GM12801 (cell line): ENCODE data around the gene RFPL2.

ENCODE experiments used
- TF ChIP-seq, protein P1 (sequence below): IDR thresholded peaks from one replicate; pipeline ENCODE4 v1.5.1; 2011; ENCODE audit warnings: control low read depth; ENCODE audit not compliant: insufficient read length; ENCODE audit errors: extremely low read depth

The RFPL2 gene

DNA sequence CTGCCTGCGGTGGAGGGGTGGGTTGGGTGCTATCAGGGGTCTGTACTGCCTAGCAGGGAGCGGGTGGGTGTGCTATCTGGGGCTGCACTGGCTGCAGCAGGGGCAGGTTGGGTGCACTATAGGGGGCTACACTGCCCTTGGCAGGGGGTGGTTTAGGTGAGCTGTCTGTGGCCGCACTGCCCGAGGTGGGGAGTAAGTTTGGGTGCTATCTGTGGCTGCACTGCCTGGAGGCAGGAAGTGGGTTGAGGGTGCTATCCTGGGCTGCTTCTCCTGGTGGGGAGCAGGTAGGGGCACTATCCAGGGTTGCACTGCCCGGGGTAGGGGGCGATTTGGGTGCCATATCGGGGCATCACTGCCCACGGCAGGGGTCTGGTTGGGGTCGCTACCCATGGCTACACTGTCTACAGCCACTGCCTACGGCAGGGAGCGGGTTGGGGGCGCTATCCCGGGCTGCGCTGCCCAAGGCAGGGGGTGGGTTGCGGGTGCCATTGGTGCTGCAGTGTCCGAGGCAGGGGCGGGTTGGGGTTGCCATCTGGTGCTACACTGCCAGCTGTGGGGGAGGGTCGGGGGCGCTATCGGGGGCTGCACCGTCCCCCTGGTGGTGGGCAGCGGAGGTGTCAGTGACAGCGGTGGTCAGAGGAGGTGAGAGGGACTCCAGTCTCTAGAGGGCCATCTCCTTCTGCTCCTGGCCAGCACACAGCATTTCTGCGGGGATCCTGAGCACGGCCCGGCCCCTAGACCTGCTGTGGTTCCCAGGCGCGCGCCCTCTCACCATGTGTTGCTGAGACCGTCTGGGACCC lies 1.3 kb upstream of the RFPL2 start:
- TF ChIP-seq, protein P1, sequence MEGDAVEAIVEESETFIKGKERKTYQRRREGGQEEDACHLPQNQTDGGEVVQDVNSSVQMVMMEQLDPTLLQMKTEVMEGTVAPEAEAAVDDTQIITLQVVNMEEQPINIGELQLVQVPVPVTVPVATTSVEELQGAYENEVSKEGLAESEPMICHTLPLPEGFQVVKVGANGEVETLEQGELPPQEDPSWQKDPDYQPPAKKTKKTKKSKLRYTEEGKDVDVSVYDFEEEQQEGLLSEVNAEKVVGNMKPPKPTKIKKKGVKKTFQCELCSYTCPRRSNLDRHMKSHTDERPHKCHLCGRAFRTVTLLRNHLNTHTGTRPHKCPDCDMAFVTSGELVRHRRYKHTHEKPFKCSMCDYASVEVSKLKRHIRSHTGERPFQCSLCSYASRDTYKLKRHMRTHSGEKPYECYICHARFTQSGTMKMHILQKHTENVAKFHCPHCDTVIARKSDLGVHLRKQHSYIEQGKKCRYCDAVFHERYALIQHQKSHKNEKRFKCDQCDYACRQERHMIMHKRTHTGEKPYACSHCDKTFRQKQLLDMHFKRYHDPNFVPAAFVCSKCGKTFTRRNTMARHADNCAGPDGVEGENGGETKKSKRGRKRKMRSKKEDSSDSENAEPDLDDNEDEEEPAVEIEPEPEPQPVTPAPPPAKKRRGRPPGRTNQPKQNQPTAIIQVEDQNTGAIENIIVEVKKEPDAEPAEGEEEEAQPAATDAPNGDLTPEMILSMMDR, result no peak

DNA sequence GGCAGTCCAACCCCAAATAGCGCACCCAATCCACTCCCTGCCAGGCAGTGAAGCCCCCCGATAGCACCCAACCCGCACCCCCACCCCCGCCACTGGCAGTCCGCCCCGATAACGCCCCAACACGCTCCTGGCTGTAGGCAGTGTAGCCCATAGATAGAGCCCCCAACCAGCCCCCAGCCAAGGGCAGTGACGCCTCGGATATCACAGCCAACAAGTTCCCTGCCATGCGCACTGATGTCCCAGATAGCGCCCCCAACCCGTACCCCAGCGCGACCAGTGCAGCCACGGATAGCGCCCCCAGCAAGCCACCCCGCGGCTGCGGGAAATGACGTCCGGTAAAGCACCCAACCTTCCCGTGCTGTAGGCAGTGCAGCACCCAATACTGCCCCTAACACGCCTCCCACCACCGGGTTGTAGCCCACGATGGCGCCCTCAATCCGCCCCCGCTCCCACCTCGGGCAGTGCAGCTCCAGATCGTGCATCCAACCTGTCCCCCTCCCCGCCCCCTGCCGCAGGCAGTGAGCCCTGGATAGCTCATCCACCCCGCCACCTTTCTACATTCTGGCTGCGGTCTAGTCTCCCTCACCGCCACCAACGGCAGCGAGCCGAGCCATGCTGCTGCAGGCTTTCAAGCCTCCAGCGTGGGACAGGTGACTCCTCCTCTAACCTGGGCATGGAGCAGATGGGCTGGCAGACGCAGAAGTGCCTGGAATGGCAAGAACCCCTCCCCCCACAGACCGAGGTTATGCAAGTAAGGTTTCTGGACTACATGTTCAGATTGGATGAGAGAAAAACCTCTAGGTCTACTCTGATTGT lies 625 bp downstream of the RFPL2 start:
- TF ChIP-seq, protein P1, result no peak

DNA sequence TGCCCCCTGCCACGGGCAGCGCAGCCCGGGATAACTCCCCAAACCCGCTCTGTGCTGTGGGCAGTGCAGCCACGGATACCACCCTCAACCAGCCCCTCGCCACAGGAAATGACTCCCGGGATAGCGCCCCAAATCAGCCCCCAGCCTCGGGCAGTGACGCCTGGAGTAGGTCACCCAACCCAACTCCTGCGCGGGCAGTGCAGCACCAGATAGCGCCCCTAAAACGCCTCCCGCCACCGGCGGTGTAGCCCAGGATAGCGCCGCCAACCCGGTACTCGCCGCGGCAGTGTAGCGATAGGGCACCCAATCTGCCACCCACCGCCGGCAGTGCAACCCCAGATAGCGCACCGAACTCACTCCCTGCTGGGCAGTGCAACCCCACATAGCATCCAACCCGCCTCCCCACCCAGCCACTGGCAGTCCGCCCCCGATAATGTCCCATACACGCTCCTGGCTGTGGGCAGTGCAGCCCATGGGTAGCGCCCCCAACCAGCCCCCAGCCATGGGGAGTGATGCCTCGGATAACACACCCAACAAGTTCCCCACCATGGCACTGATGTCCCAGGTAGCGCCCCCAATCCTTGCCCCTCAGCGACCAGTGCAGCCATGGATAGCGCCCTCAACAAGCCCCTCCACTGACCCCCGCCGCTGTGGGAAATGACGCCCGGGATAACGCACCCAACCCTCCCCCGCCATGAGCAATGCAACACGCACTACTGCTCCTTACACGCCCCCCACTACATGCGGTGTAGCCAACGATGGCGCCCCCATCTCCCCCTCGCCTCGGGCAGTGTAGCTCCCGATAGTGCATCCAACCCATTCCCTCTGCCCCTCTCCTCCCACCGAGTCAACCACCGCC lies 1.5 kb downstream of the RFPL2 start:
- TF ChIP-seq, protein P1, result no peak

DNA sequence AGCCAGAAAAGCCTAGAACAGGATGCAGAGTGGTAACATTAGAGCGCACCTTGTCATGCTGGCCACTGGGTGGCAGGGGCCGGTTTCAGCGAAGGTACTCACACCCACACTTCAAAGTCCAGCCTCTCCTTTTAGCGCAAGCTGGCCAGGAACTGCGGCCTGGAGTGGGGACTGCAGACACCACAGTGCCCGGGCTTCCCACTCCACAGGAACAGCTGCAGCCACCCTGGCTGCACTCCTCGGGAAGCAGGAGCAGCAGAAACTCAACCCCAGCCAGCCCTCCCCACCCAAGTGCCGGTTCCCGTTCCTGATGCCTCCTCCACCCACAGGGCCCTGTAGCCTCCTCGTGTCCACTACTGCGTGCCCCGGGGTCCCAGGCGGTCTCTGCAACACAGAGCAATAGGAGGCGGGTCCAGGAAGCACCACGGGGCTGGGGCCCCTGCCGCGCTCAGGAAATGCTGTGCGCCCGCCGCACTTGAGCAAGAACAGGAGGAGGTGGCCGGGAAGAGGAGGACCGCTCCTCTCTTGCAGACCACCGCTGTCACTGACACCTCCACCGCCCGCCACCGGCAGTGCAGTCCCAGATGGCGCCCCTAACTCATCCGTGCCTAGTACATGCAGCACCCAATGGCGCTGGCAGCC lies 2.2 kb downstream of the RFPL2 start:
- TF ChIP-seq, protein P1, result no peak

DNA sequence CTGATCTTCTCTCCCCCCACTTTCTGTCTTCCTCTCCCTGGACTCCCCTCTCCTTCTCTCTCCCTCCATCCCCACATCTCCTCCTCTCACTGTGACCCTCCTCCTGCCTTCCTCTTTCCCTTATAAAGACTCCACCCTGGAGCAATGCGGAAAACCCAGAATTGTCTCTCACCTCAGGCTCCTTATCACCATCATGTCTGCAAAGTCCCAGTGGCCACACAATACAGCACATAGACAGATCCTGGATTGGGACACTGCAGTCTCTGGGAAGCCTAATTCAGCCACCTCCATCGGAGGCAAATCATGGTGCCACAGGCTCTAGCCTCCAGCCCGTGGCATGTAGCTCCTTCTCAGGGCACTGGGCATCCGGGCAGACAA lies 2.7 kb downstream of the RFPL2 start:
- TF ChIP-seq, protein P1, result no peak

DNA sequence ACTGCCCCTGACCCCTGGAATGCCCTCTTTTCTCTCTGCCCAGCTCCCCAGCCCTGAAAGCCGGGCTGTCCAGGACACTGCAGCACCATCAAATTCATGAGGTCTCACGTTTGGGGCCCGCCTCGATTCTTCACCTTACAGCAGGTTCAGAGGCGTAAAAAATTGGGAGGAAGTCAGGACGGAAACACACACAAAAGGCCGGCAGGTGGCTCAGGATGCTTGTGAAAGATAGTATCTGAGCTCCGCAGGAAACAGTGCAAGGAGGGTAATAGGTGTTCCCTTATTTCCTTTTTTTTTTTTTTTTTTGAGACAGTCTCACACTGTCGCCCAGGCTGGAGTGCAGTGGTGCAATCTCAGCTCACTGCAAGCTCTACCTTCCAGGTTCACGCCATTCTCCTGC lies 4.1 kb downstream of the RFPL2 start:
- TF ChIP-seq, protein P1, result no peak
